OCI-LY3 (cell line): ENCODE measurements around the gene CFAP68.
"Not testable (repeated sequence)": the region's sequence is repeated elsewhere in the genome, so short reads cannot be mapped to it uniquely, and the experiment has no call there.

Source experiments
- H2AFZ ChIP-seq: fragments of 200-600, 300-600 bp; shearing (Covaris generic); 2 replicates; pipeline ENCODE4 v1.6.0; 2014; ENCODE audit warnings: antibody characterized with exemption, low read depth, low read length
- H3K27ac ChIP-seq: fragments of 200-600, 300-600 bp; sonication (generic); 2 replicates; pipeline ENCODE4 v1.5.1; 2014; ENCODE audit warnings: mild to moderate bottlenecking, low read length, moderate library complexity, mixed read lengths
- H3K27me3 ChIP-seq: fragments of 200-600, 300-600 bp; sonication (generic); 2 replicates; pipeline ENCODE4 v1.6.1; 2014; ENCODE audit warnings: low read depth, low read length, mixed read lengths
- H3K36me3 ChIP-seq: fragments of 200-600, 300-600 bp; sonication (generic); replicated peaks from 2 replicates; pipeline ENCODE3; 2014; ENCODE audit warnings: low read depth, low read length, mixed read lengths
- H3K4me1 ChIP-seq: fragments of 300-600, 200-600 bp; sonication (generic); 2 replicates; pipeline ENCODE4 v1.6.1; 2014; ENCODE audit warnings: low read length, mixed read lengths
- H3K4me2 ChIP-seq: fragments of 200-600, 300-600 bp; sonication (generic); 2 replicates; pipeline ENCODE4 v1.6.1; 2014; ENCODE audit warnings: low read length, mixed read lengths
- H3K4me3 ChIP-seq: fragments of 300-600, 200-600 bp; sonication (generic); 2 replicates; pipeline ENCODE4 v1.5.1; 2014; ENCODE audit warnings: antibody characterized with exemption, mild to moderate bottlenecking, low read length, moderate library complexity
- H3K79me2 ChIP-seq: fragments of 300-600, 200-600 bp; shearing (Covaris generic); 2 replicates; pipeline ENCODE4 v1.6.1; 2014; ENCODE audit warnings: mild to moderate bottlenecking, low read length, mixed read lengths
- H3K9ac ChIP-seq: fragments of 300-600, 200-600 bp; shearing (Covaris generic); 2 replicates; pipeline ENCODE4 v1.6.0; 2014; ENCODE audit warnings: mild to moderate bottlenecking, low read length, moderate library complexity
- H3K9me3 ChIP-seq: fragments of 200-600, 300-600 bp; shearing (Covaris generic); 2 replicates; pipeline ENCODE4 v1.6.1; 2014; ENCODE audit warnings: low read length, mixed read lengths; ENCODE audit not compliant: insufficient read depth
- H4K20me1 ChIP-seq: fragments of 200-600, 300-600 bp; sonication (generic); 2 replicates; pipeline ENCODE4 v1.6.1; 2016; ENCODE audit warnings: low read length, mixed read lengths; ENCODE audit not compliant: insufficient read depth
- EZH2phosphoT487 ChIP-seq: fragments of 200-600 bp; shearing (Covaris generic); IDR thresholded peaks from 2 replicates; pipeline ENCODE4 v1.6.1; 2018; ENCODE audit warnings: antibody characterized with exemption, mixed run types, low read depth
- TF ChIP-seq, protein P1 (sequence below): fragments of 200-600, 300-600 bp; sonication (generic); IDR thresholded peaks from 2 replicates; pipeline ENCODE4 v1.5.1; 2014; ENCODE audit warnings: antibody characterized with exemption, low read length, low read depth

Gene CFAP68

DNA sequence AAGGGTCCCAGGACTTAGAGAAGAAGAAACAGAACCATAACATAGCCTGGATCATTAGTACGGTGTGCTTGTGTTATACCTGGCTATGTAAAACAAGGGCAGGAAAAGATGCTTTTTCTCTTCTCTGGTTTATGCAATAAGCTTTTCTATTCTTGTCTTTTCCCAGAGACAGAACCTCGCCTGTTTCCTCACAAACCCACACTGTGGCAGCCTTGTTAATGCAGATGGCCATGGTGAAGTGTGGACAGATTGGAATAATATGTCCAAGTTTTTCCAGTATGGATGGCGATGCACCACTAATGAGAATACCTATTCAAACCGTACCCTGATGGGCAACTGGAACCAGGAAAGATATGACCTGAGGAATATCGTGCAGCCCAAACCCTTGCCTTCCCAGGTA is 2.9 kb downstream of the CFAP68 start:
- no peak overlapping the region for H3K4me2 ChIP-seq
- no peak overlapping the region for H2AFZ ChIP-seq
- peaks cover 6% of the 10 kb centered on the region for H3K4me1 ChIP-seq
- H3K9ac ChIP-seq = no peak overlapping the region
- TF ChIP-seq, protein P1, sequence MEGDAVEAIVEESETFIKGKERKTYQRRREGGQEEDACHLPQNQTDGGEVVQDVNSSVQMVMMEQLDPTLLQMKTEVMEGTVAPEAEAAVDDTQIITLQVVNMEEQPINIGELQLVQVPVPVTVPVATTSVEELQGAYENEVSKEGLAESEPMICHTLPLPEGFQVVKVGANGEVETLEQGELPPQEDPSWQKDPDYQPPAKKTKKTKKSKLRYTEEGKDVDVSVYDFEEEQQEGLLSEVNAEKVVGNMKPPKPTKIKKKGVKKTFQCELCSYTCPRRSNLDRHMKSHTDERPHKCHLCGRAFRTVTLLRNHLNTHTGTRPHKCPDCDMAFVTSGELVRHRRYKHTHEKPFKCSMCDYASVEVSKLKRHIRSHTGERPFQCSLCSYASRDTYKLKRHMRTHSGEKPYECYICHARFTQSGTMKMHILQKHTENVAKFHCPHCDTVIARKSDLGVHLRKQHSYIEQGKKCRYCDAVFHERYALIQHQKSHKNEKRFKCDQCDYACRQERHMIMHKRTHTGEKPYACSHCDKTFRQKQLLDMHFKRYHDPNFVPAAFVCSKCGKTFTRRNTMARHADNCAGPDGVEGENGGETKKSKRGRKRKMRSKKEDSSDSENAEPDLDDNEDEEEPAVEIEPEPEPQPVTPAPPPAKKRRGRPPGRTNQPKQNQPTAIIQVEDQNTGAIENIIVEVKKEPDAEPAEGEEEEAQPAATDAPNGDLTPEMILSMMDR = no peak
- TF ChIP-seq EZH2phosphoT487 = no peak
- H4K20me1 ChIP-seq = no peaks in the 10 kb centered on the region
- H3K79me2 ChIP-seq = peaks cover 13% of the 10 kb centered on the region
- no peak overlapping the region for H3K4me3 ChIP-seq
- no peaks in the 10 kb centered on the region for H3K36me3 ChIP-seq
- H3K27me3 ChIP-seq = no peaks in the 10 kb centered on the region
- H3K9me3 ChIP-seq = no peaks in the 10 kb centered on the region
- H3K27ac ChIP-seq = no peak overlapping the region

DNA sequence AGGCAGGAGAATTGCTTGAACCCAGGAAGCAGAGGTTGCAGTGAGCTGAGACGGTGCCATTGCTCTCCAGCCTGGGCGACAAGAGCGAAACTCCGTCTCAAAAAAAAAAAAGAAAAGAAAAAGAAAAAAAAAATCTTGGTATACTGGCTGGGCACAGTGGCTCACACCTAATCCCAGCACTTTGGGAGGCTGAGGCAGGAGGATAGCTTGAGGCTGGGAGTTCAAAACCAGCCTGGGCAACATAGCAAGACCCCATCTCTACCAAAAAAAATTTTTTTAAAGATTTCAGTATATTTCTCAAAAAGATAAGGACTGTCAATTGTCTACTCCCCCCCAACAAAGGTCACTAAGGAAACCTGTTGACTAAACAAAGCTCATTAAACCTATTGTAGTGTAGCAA is 5.7 kb downstream of the CFAP68 start:
- H3K27ac ChIP-seq, H3K9me3 ChIP-seq, H3K4me1 ChIP-seq, H2AFZ ChIP-seq, H3K4me2 ChIP-seq, H4K20me1 ChIP-seq, H3K4me3 ChIP-seq, H3K9ac ChIP-seq, H3K79me2 ChIP-seq, H3K36me3 ChIP-seq, H3K27me3 ChIP-seq: not testable (repeated sequence)

DNA sequence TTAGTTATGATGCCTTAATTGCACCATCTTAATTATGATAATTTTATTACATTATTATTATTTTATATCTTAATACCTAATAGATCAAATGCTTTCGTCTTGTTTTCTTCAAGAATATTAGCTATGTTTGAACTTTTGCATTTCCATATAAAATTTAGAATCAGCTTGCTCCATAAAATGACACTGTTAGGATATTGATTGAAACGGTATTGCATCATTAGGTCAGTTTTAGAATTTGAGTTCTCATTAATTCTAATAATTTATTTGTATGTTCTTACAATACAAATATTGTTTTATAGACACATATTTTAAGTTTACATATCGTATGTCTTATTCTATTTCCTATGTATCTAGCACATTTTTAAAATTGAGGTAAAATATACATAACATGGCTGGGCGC is 6.7 kb downstream of the CFAP68 start:
- H3K4me3 ChIP-seq = no peak overlapping the region
- no peaks in the 10 kb centered on the region for H3K79me2 ChIP-seq
- H3K9ac ChIP-seq = no peak overlapping the region
- H3K4me2 ChIP-seq = no peak overlapping the region
- TF ChIP-seq, protein P1 = no peak
- no peak for TF ChIP-seq EZH2phosphoT487
- H3K36me3 ChIP-seq = no peaks in the 10 kb centered on the region
- no peaks in the 10 kb centered on the region for H4K20me1 ChIP-seq
- no peaks in the 10 kb centered on the region for H3K9me3 ChIP-seq
- H3K27ac ChIP-seq = no peak overlapping the region
- H3K4me1 ChIP-seq = no peaks in the 10 kb centered on the region
- no peak overlapping the region for H2AFZ ChIP-seq
- H3K27me3 ChIP-seq = no peaks in the 10 kb centered on the region

DNA sequence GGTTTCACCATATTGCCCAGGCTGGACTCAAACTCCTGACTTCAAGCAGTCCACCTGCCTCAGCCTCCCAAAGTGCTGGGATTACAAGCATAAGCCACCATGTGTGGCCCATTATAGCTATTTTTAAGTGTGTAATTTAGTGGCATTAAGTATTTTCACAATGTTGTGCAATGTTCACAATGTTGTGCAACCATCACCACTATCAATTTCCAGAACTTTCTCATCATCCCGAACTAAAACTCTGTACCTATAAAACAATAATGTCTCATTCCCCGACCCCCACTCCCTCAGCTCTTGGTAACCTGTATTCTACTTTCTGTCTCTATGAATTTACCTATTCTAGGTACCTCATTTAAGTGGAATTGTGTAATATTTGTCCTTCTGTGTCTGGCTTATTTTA is 7.5 kb downstream of the CFAP68 start:
- Histone ChIP-seq H3K4me1 (no peaks in the 10 kb centered on the region), H3K4me3 (no peak overlapping the region), H3K4me2 (no peak overlapping the region), H3K79me2 (no peaks in the 10 kb centered on the region), H3K27ac (no peak overlapping the region), H3K9ac (no peak overlapping the region), H3K9me3 (no peaks in the 10 kb centered on the region), H4K20me1 (no peaks in the 10 kb centered on the region), H3K36me3 (no peaks in the 10 kb centered on the region), H3K27me3 (no peaks in the 10 kb centered on the region), H2AFZ (no peak overlapping the region)
- TF ChIP-seq EZH2phosphoT487 = no peak
- TF ChIP-seq, protein P1 = no peak

DNA sequence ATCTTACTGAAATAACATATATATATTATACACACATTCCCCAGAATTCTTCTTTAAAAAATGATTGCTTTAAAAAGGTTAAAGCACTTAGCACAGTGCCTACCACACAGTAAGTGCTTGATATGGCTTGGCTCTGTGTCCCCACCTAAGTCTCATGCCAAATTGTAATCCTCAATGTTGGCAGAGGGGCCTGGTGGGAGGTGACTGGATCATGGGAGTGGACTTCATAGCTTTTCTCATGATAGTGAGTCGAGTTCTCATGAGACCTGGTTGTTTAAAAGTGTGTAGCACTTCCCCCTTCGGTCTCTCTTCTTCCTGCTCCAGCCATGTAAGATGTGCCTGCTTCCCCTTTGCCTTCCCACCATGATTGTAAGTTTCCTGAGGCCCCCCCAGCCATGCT is 26.1 kb downstream of the CFAP68 start:
- Histone ChIP-seq H3K4me1 (no peaks in the 10 kb centered on the region), H3K4me3 (no peak overlapping the region), H3K9me3 (no peaks in the 10 kb centered on the region), H4K20me1 (no peaks in the 10 kb centered on the region), H3K36me3 (no peaks in the 10 kb centered on the region), H2AFZ (no peak overlapping the region), H3K79me2 (no peaks in the 10 kb centered on the region), H3K4me2 (no peak overlapping the region), H3K9ac (no peak overlapping the region), H3K27me3 (peaks cover 6% of the 10 kb centered on the region), H3K27ac (no peak overlapping the region)
- TF ChIP-seq, protein P1 = no peak
- TF ChIP-seq EZH2phosphoT487 = no peak
